Stimulated activated naive CD8-positive, alpha-beta T cell treated with anti-CD3 and anti-CD28 coated beads, Interleukin-15, Interleukin-2, amounts not matched to agents 100 U/mL and 50 U/mL, for 24 hours (primary cell): ENCODE data around the gene GPI.
"Not testable (repeated sequence)": the region's sequence is repeated elsewhere in the genome, so short reads cannot be mapped to it uniquely, and the experiment has no call there.

Source experiments
- ATAC-seq: fragments of 150-1000 bp; cut with Tn5 transposase; one replicate; pipeline ENCODE4 v1.10.0; 2021
- DNase-seq: peaks from one replicate; pipeline ENCODE4 v3.0.0; 2021

GPI gene

GRCh38 chr19:34364830-34365462 is at the start of gene GPI:
Gene GPI (plus strand): TSS chr19:34365196. CDS start chr19:34365267, 71 bp downstream.
- DNase-seq (peak; percentile 83), ATAC-seq (peak; percentile 91)

- no peak for ATAC-seq
- DNase-seq = no peak
Measured at GRCh38 chr19:34316247-34316646, 48.7 kb upstream of the GPI start.

GRCh38 chr19:34316741-34317301 is 48.2 kb upstream of the GPI start:
- no peak for ATAC-seq
- DNase-seq = no peak

- DNase-seq (no peak), ATAC-seq (peak; percentile 52)
Measured at GRCh38 chr19:34317311-34317927, 47.6 kb upstream of the GPI start.

- DNase-seq (no peak), ATAC-seq (no peak)
Measured at GRCh38 chr19:34319230-34319585, 45.8 kb upstream of the GPI start.

GRCh38 chr19:34319785-34320184 is 45.2 kb upstream of the GPI start:
- DNase-seq (no peak), ATAC-seq (no peak)

- no peak for DNase-seq
- ATAC-seq = no peak
Measured at GRCh38 chr19:34320277-34320676, 44.7 kb upstream of the GPI start.

GRCh38 chr19:34321735-34322134 is 43.3 kb upstream of the GPI start:
- ATAC-seq = no peak
- no peak for DNase-seq

- DNase-seq (no peak), ATAC-seq (no peak)
Measured at GRCh38 chr19:34323433-34324204, 41.4 kb upstream of the GPI start.

GRCh38 chr19:34324320-34324719 is 40.7 kb upstream of the GPI start:
- ATAC-seq = no peak
- DNase-seq = no peak

- no peak for DNase-seq
- no peak for ATAC-seq
Measured at GRCh38 chr19:34325181-34325580, 39.8 kb upstream of the GPI start.

- ATAC-seq = no peak
- DNase-seq = no peak
Measured at GRCh38 chr19:34325981-34326787, 38.8 kb upstream of the GPI start.

- DNase-seq (no peak), ATAC-seq (no peak)
Measured at GRCh38 chr19:34327851-34328250, 37.1 kb upstream of the GPI start.

- DNase-seq (no peak), ATAC-seq (no peak)
Measured at GRCh38 chr19:34328982-34329381, 36.0 kb upstream of the GPI start.

GRCh38 chr19:34330116-34330515 is 34.9 kb upstream of the GPI start:
- ATAC-seq (no peak), DNase-seq (no peak)

- DNase-seq, ATAC-seq: not testable (repeated sequence)
Measured at GRCh38 chr19:34330596-34330995, 34.4 kb upstream of the GPI start.

- DNase-seq, ATAC-seq: not testable (repeated sequence)
Measured at GRCh38 chr19:34331596-34331995, 33.4 kb upstream of the GPI start.

- no peak for ATAC-seq
Measured at GRCh38 chr19:34332027-34332760, 32.8 kb upstream of the GPI start.

GRCh38 chr19:34335914-34336313 is 29.1 kb upstream of the GPI start:
- ATAC-seq = no peak
- no peak for DNase-seq

More at GRCh38 chr19:34332027-34332760, 32.8 kb upstream of the GPI start:
- DNase-seq = no peak

- no peak for ATAC-seq
- DNase-seq = peak; percentile 49
Measured at GRCh38 chr19:34336781-34337271, 28.2 kb upstream of the GPI start.

GRCh38 chr19:34337739-34338138 is 27.3 kb upstream of the GPI start:
- DNase-seq (no peak), ATAC-seq (no peak)
